ENCODE results near the gene GALNT5. TPM values are rescaled to one million over a fixed set of nuclear protein-coding genes. Genes with fewer than 3 reads are reported as not detected.
"Not testable (repeated sequence)": the region's sequence is repeated elsewhere in the genome, so short reads cannot be mapped to it uniquely, and the experiment has no call there.

GALNT5 gene
- total RNA-seq, 4 donors from 2014 or later = 0.26 to 0.98 (median 0.37) TPM

GRCh38 chr2:157220502-157220901 lies 37.0 kb upstream of the GALNT5 start:
- no peak overlapping the region for H3K4me3 ChIP-seq
- no peak for TF ChIP-seq POLR2AphosphoS5 (IDR thresholded peaks at IDR 0.05)
- no peak for TF ChIP-seq POLR2A (IDR thresholded peaks at IDR 0.05)
- no peak for TF ChIP-seq EP300 (IDR thresholded peaks at IDR 0.05)
- TF ChIP-seq CTCF (IDR thresholded peaks at IDR 0.05) = no peak
- no peaks in the 10 kb centered on the region for H3K36me3 ChIP-seq
- whole genome bisulfite sequencing = 96% methylated on average over 1 of the region's 1 CpG
- no peaks in the 10 kb centered on the region for H3K27me3 ChIP-seq
- no peak for DNase-seq (ENCODE audit: low spot score in 2 of 2)
- H3K27ac ChIP-seq = no peak overlapping the region
- no peaks in the 10 kb centered on the region for H3K9me3 ChIP-seq
- no peaks in the 10 kb centered on the region for H3K4me1 ChIP-seq

- WGBS = 60% methylated on average over 2 of the region's 2 CpGs
- DNase-seq (ENCODE audit: low spot score in 2 of 2) = no peak
- Histone ChIP-seq H3K4me3 (no peak overlapping the region), H3K27ac (no peak overlapping the region), H3K36me3 (no peaks in the 10 kb centered on the region), H3K4me1 (no peaks in the 10 kb centered on the region), H3K27me3 (no peaks in the 10 kb centered on the region), H3K9me3 (no peaks in the 10 kb centered on the region)
- TF ChIP-seq CTCF (IDR thresholded peaks at IDR 0.05) (no peak), EP300 (IDR thresholded peaks at IDR 0.05) (no peak), POLR2A (IDR thresholded peaks at IDR 0.05) (no peak), POLR2AphosphoS5 (IDR thresholded peaks at IDR 0.05) (no peak)
Measured at GRCh38 chr2:157221394-157221988, 36.0 kb upstream of the GALNT5 start.

GRCh38 chr2:157223624-157224205 lies 33.8 kb upstream of the GALNT5 start:
- H3K36me3 ChIP-seq = no peaks in the 10 kb centered on the region
- 84% methylated on average over 5 of the region's 5 CpGs for WGBS

GRCh38 chr2:157224448-157224847 lies 33.1 kb upstream of the GALNT5 start:
- H3K36me3 ChIP-seq; H3K9me3 ChIP-seq; H3K4me3 ChIP-seq; H3K4me1 ChIP-seq; DNase-seq (ENCODE audit: low spot score in 2 of 2); H3K27me3 ChIP-seq; H3K27ac ChIP-seq: not testable (repeated sequence)
- 92% methylated on average over 2 of the region's 2 CpGs for WGBS

More at GRCh38 chr2:157223624-157224205, 33.8 kb upstream of the GALNT5 start:
- no peaks in the 10 kb centered on the region for H3K4me1 ChIP-seq
- TF ChIP-seq EP300 (IDR thresholded peaks at IDR 0.05) = no peak
- no peak for TF ChIP-seq POLR2AphosphoS5 (IDR thresholded peaks at IDR 0.05)
- TF ChIP-seq CTCF (IDR thresholded peaks at IDR 0.05) = no peak
- no peak for TF ChIP-seq POLR2A (IDR thresholded peaks at IDR 0.05)
- no peak for DNase-seq (ENCODE audit: low spot score in 2 of 2)
- no peak overlapping the region for H3K27ac ChIP-seq
- no peaks in the 10 kb centered on the region for H3K27me3 ChIP-seq
- H3K9me3 ChIP-seq = no peaks in the 10 kb centered on the region
- H3K4me3 ChIP-seq = no peak overlapping the region

GRCh38 chr2:157227592-157227991 lies 29.9 kb upstream of the GALNT5 start:
- no peaks in the 10 kb centered on the region for H3K36me3 ChIP-seq
- 69% methylated on average over 1 of the region's 1 CpG for WGBS
- H3K4me3 ChIP-seq = no peak overlapping the region
- no peak overlapping the region for H3K27ac ChIP-seq
- DNase-seq (ENCODE audit: low spot score in 2 of 2) = no peak
- H3K9me3 ChIP-seq = no peaks in the 10 kb centered on the region
- no peak for TF ChIP-seq CTCF (IDR thresholded peaks at IDR 0.05)
- TF ChIP-seq EP300 (IDR thresholded peaks at IDR 0.05) = no peak
- no peak for TF ChIP-seq POLR2AphosphoS5 (IDR thresholded peaks at IDR 0.05)
- TF ChIP-seq POLR2A (IDR thresholded peaks at IDR 0.05) = no peak
- no peaks in the 10 kb centered on the region for H3K4me1 ChIP-seq
- no peaks in the 10 kb centered on the region for H3K27me3 ChIP-seq

- Histone ChIP-seq H3K9me3 (no peaks in the 10 kb centered on the region), H3K4me3 (no peak overlapping the region), H3K36me3 (no peaks in the 10 kb centered on the region), H3K27me3 (no peaks in the 10 kb centered on the region), H3K27ac (no peak overlapping the region), H3K4me1 (no peaks in the 10 kb centered on the region)
- TF ChIP-seq EP300 (IDR thresholded peaks at IDR 0.05) (no peak), CTCF (IDR thresholded peaks at IDR 0.05) (no peak), POLR2A (IDR thresholded peaks at IDR 0.05) (no peak), POLR2AphosphoS5 (IDR thresholded peaks at IDR 0.05) (no peak)
- DNase-seq (ENCODE audit: low spot score in 2 of 2) = no peak
Measured at GRCh38 chr2:157228946-157229345, 28.6 kb upstream of the GALNT5 start.

All from suprapubic skin (tissue), 4 donors.